Large intestine (tissue), 3 donors: ENCODE measurements around the gene CELF4. TPM values are rescaled to one million over a fixed set of nuclear protein-coding genes. Genes with fewer than 3 reads are reported as not detected.

Source experiments
- DNase-seq, 2 donors: peaks; one replicate each; pipeline versions ENCODE4 v3.0.0 to v3.0.0-alpha.2; 2013
- H3K27ac ChIP-seq: one replicate; pipeline ENCODE4 v1.5.1; 2013; ENCODE audit warnings: low read length
- H3K27me3 ChIP-seq: 2 replicates; pipeline ENCODE4 v1.6.1; 2013; ENCODE audit warnings: low read length; ENCODE audit not compliant: control insufficient read depth, insufficient read depth
- H3K36me3 ChIP-seq: 2 replicates; pipeline ENCODE4 v1.6.1; 2013; ENCODE audit warnings: low read length; ENCODE audit not compliant: control insufficient read depth, insufficient read depth
- H3K4me1 ChIP-seq: one replicate; pipeline ENCODE4 v1.6.1; 2013; ENCODE audit warnings: low read length; ENCODE audit not compliant: control insufficient read depth, insufficient read depth
- H3K4me3 ChIP-seq: one replicate; pipeline ENCODE4 v1.5.1; 2013; ENCODE audit warnings: low read length
- H3K9me3 ChIP-seq: one replicate; pipeline ENCODE4 v1.6.1; 2013; ENCODE audit warnings: mild to moderate bottlenecking, low read depth, low read length, moderate library complexity; ENCODE audit not compliant: control insufficient read depth
- WGBS: methylation state at CpG from one replicate; pipeline ENCODE4 v1.1.5; 2013; ENCODE audit warnings: low lambda C conversion rate; ENCODE audit not compliant: insufficient coverage; 5-methylcytosine and 5-hydroxymethylcytosine counted together
- polyA plus RNA-seq: library from polyadenylated mRNA; unstranded; fragments of 120-200 nt; gene quantifications from one replicate; pipeline ENCODE4 v1.2.1, GENCODE V29; 2013

The CELF4 gene
- polyA plus RNA-seq, 1 donor: 16.2 TPM

DNA sequence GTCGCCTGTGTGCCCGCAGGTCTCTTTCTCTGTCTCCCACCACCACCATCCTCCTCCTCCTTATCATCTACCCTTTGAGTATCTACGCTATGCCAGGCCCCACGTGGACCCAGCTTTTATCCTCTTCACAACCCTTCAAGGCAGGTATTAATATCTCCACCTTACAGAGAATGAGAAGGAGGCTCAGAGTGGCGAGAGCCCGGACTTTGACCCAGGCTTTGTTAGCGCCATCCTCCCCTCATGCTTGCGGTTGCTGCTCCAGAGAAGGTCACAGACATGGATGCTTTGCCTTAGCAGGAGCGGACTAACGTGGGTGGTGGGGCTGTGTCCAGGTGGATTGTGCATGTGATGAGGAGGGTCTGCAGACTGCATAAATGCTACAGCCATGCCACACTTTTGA, 119.8 kb downstream of the CELF4 start:
- H3K36me3 ChIP-seq: no peaks in the 10 kb centered on the region
- WGBS: 60% methylated on average over 1 of the region's 10 CpGs
- no peaks in the 10 kb centered on the region for H3K27me3 ChIP-seq
- DNase-seq: peak in 1 of 2 donors; percentile 55
- no peak overlapping the region for H3K4me3 ChIP-seq
- H3K4me1 ChIP-seq: peaks cover 14% of the 10 kb centered on the region
- H3K9me3 ChIP-seq: no peaks in the 10 kb centered on the region
- no peak overlapping the region for H3K27ac ChIP-seq

DNA sequence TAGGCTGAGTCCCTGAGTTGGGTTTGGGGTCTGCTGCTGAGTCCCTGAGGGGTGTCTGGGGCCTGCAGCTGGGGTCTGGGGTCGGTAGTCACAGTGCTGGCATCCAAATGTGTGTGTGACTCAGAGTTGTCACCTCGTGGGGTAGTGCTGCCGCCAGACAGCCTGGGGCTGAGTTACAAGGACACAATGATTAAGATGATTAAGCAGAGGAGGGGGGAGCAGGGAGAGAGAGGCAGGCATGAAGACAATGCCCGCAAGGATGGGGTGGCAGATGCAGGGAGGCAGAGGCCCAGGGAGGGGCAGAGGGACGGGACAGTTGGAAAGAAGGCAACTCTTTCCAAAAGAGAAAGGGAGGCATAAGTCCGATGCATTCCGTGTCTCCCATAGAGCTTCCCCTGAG, 120.2 kb downstream of the CELF4 start:
- 60% methylated on average over 1 of the region's 7 CpGs for WGBS
- Histone ChIP-seq H3K9me3 (no peaks in the 10 kb centered on the region), H3K27me3 (no peaks in the 10 kb centered on the region), H3K36me3 (no peaks in the 10 kb centered on the region), H3K27ac (no peak overlapping the region), H3K4me3 (no peak overlapping the region), H3K4me1 (peaks cover 10% of the 10 kb centered on the region)
- no peak for DNase-seq

DNA sequence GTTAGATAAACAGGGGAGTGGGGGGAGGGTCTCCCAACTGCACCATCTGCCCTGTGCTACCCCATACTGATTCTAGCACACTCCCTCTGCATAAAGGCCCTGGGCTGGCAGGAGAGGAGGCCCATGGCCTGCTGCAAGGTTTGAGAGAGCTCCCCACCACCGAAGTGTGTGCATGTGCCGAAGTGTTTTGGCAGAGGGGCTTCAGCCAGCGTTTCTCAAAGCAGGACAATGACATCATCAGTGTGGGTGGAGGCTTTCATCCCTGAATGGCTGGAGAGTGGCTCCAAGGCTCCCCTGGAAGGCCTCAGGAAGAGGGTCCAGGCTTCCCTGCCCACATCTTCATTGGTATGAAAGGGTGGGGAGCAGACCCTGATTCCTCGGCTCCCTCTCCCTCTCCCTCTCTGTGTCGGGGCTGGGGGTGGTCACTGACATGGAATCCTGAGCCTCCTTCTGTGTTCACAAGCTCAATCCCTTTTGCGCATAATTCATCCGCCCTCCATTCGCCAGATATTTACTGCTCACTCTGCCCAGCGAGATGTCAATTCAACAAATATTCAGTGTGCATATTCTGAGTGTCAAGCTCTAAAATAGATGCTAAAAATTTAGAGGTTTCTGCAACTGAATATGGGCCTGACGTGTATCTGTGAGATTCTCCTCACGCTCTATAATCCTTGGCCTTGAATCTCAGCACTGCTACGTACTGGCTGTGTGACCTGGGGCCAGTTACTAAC, 122.1 kb downstream of the CELF4 start:
- no peak for DNase-seq
- Histone ChIP-seq H3K9me3 (no peaks in the 10 kb centered on the region), H3K36me3 (no peaks in the 10 kb centered on the region), H3K4me3 (no peak overlapping the region), H3K27me3 (no peaks in the 10 kb centered on the region), H3K27ac (no peak overlapping the region), H3K4me1 (peaks cover 2% of the 10 kb centered on the region)
- WGBS: no CpG with 5 or more reads among the region's 12 CpGs

DNA sequence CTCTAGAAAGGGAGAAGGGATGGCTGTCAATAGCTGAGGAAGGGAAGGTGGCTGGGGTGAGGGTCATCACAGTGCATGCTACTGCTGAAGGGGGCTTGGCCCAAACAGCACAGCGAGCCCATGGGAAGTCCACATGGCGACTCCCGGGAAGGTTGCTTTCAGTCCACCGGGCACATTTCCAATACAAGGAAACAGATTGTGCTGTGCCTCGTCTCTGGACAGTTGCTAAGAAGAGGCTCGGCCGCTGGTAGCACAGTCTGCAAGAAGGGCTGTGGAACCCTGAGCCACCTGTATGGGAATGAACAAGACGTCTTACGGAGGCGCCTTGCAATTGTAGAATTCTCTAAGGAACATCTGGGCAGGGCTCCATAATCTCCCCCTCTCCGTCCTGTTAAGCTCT, 123.1 kb downstream of the CELF4 start:
- Histone ChIP-seq H3K27ac (no peak overlapping the region), H3K9me3 (no peaks in the 10 kb centered on the region), H3K27me3 (no peaks in the 10 kb centered on the region), H3K36me3 (no peaks in the 10 kb centered on the region), H3K4me3 (no peak overlapping the region), H3K4me1 (peaks cover 2% of the 10 kb centered on the region)
- no peak for DNase-seq
- no CpG with 5 or more reads among the region's 11 CpGs for WGBS

DNA sequence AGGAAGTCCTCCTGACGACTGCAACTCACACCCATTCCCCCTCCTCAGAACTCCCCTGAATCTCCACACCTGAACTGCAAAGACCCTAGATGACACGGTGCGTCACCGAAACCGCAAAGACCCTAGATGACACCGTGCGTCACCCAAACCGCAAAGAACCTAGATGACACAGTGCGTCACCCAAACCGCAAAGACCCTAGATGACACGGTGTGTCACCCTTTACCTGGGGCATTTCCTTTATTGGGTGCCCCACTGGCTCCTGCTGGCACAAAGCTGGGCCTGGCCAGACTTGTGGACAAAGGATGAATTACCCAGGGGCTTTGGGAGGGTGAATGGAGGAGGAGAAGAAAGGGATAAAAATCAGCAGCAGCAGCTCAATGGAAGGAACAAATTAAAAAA, 123.8 kb downstream of the CELF4 start:
- peak overlapping the region; percentile 17 for H3K27ac ChIP-seq
- no CpG with 5 or more reads among the region's 11 CpGs for WGBS
- H3K4me1 ChIP-seq: peaks cover 2% of the 10 kb centered on the region
- no peak for DNase-seq
- H3K4me3 ChIP-seq: no peak overlapping the region
- H3K9me3 ChIP-seq: no peaks in the 10 kb centered on the region
- no peaks in the 10 kb centered on the region for H3K27me3 ChIP-seq
- H3K36me3 ChIP-seq: no peaks in the 10 kb centered on the region

DNA sequence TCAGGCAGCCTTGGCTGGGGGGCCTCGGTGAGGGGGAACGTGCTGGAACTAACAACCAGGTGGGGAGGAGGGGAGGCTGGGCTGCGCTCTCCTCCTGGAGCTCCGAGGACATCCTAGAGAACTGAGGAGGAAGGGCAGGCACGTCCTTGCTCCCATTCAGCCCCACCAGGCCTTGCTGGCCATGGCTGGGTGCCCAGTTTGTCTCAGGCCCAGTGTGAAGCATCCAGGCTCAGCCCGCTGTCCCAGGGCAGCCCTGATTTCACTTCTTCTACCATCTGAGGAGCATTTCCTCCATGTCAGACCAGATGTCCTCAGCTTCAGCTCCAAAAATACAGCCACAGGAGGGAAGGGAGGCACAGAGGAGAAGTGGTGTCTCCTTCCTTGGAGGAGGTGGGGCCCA, 125.4 kb downstream of the CELF4 start:
- WGBS: no CpG with 5 or more reads among the region's 6 CpGs

DNA sequence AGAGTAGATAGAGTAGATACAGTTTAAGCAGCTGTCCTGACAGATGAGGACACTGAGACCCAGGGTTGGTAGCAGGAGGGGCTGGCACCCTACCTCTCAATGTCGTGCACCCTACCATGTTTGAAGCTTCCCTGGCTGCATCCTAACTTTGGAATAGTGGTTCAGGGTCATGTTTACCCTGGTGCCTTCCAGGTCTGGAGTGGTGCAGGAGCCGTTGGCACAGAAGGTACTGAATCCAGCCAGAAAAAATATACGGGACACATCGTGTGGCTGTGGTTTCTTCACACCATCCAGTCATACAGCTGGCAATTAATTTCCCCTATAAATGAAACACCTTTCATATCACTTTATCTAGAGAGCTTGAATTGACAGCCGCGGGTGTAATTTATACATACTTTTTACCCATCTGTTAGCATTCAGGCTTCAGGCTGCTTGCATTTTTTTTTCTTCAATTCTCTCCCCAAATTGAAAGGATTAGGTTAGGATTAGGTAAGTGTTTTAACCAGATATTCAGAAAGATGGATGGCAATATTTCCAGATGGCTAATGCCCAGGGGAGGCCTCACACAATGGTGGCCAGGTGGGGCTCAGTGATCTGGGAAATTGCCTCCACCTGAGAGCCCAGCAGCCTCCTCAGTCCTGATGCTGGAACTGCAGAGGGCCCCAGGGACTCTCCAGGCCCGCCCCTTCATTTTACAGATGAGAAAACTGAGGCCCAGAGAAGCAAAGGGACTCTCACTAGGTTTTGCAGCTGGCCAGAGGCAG, 127.0 kb downstream of the CELF4 start:
- no peaks in the 10 kb centered on the region for H3K4me1 ChIP-seq
- no peaks in the 10 kb centered on the region for H3K36me3 ChIP-seq
- H3K9me3 ChIP-seq: no peaks in the 10 kb centered on the region
- no CpG with 5 or more reads among the region's 7 CpGs for WGBS
- no peak overlapping the region for H3K4me3 ChIP-seq
- no peaks in the 10 kb centered on the region for H3K27me3 ChIP-seq
- H3K27ac ChIP-seq: no peak overlapping the region
- no peak for DNase-seq

More for the DNA sequence above, 125.4 kb downstream of the CELF4 start:
- H3K36me3 ChIP-seq: no peaks in the 10 kb centered on the region
- H3K27me3 ChIP-seq: no peaks in the 10 kb centered on the region
- H3K9me3 ChIP-seq: no peaks in the 10 kb centered on the region
- peaks cover 2% of the 10 kb centered on the region for H3K4me1 ChIP-seq
- no peak overlapping the region for H3K4me3 ChIP-seq
- peak overlapping the region; percentile 31 for H3K27ac ChIP-seq
- no peak for DNase-seq

DNA sequence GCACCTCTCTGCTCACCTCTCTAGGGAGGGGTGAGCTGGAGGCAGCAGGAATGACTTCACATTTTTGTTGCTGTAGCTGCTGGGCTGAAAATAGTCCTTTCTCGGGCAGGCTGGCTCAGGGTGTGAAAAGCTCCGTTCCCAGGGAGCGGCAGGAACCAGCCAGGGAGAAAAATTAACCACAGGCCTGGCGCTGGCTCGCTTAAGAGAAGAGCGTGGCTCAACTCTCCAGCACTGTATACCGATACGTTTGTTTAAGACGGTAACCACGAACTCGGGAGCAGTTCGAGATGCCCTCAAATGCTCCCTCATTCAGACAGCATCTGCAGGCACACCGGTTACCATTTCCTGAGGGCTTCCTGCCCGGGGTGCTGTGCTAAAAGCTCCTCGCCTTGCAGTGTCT, 129.6 kb downstream of the CELF4 start:
- no peak overlapping the region for H3K4me3 ChIP-seq
- no peaks in the 10 kb centered on the region for H3K27me3 ChIP-seq
- H3K27ac ChIP-seq: no peak overlapping the region
- DNase-seq: no peak
- H3K9me3 ChIP-seq: no peaks in the 10 kb centered on the region
- no peaks in the 10 kb centered on the region for H3K36me3 ChIP-seq
- H3K4me1 ChIP-seq: no peaks in the 10 kb centered on the region
- no CpG with 5 or more reads among the region's 15 CpGs for WGBS

DNA sequence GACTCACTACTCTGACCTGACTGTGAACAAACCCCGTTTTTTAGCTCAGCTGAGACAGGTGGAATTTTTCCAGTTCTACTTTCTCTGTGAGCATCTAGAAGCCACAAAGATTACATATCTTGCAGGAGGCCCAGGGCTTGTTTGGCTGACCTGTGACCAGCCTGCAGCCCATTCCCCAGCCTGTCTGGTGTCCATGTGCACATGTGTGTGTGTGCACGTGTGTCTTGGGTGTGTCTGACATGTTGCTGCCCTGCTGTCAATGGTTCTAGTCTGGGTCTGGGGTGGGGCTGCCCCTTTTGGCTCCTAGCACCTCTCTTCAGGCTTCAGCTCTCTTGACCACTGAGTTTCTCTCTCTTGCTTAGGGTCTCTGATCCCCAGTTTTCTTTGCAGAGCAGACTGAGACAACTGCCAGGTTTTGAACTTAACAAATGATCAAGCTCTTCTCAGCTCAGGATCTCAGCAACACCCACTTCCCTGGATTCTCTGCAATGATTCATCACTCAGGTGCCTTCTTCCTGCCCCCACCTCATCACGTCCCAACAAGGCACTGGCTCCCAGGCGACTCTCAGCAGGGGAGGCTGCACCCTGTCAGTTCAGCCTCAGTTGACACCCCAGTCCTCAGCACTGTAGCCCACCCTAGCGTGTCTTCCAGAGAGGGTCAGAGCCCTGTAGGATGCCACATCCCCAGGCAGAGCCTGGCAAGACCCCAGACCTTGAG, 130.3 kb downstream of the CELF4 start:
- no peak for DNase-seq
- Histone ChIP-seq H3K9me3 (no peaks in the 10 kb centered on the region), H3K36me3 (no peaks in the 10 kb centered on the region), H3K4me3 (no peak overlapping the region), H3K4me1 (no peaks in the 10 kb centered on the region), H3K27ac (no peak overlapping the region), H3K27me3 (no peaks in the 10 kb centered on the region)
- no CpG with 5 or more reads among the region's 5 CpGs for WGBS

DNA sequence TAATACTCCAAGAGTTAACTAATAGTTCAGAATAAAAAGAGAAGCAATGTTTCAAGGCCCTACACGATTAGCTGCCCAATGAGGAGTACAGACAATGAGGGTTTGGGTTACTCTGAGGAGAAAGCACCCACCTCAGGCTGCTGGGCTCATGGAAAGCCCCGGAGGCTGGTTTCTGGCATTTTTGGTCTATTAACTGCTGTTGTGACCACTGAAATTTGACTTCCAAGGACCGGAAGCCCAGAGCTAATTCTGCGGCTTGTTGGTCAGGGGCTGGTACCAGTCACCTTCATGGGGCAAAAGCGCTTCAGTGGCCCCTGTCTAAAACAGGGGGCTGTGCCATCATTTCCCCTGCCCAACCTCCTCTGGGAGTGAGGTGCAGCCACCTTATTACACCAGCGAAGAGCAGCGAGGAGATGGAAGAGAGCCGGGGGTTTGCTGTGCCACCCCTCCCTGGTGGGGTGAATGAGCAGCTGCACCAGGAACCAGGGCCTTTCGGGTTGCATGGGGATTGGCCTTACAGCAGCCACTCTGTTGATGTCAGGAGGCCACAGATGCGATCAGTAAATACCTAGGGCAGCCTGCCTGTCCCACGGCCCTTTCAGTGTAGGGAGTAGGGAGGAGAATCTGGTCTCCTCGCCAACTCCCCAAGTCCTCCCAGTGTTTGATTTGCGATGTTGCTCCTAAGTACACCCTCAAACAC, 131.3 kb downstream of the CELF4 start:
- no peaks in the 10 kb centered on the region for H3K36me3 ChIP-seq
- no CpG with 5 or more reads among the region's 13 CpGs for WGBS
- H3K4me1 ChIP-seq: no peaks in the 10 kb centered on the region
- H3K9me3 ChIP-seq: no peaks in the 10 kb centered on the region
- DNase-seq: no peak
- H3K27me3 ChIP-seq: no peaks in the 10 kb centered on the region
- no peak overlapping the region for H3K4me3 ChIP-seq
- H3K27ac ChIP-seq: no peak overlapping the region
